Measurements from ENCODE around the gene GGT5.
"Not testable (repeated sequence)": the region's sequence is repeated elsewhere in the genome, so short reads cannot be mapped to it uniquely, and the experiment has no call there.

Gene GGT5

GRCh38 chr22:24245030-24245431 is at the start of gene GGT5:
Gene GGT5, minus strand, starts transcription at chr22:24245082. Its CDS starts 357 bp downstream, at chr22:24244725.
- DNase-seq (ENCODE audit: low read depth): peak; percentile 32

GRCh38 chr22:24292202-24292830 is 47.4 kb upstream of the GGT5 start:
- not testable (repeated sequence) for DNase-seq (ENCODE audit: low read depth)

- peak; percentile 48 for DNase-seq (ENCODE audit: low read depth)
Measured at GRCh38 chr22:24291515-24292201, 46.8 kb upstream of the GGT5 start.

DNA sequence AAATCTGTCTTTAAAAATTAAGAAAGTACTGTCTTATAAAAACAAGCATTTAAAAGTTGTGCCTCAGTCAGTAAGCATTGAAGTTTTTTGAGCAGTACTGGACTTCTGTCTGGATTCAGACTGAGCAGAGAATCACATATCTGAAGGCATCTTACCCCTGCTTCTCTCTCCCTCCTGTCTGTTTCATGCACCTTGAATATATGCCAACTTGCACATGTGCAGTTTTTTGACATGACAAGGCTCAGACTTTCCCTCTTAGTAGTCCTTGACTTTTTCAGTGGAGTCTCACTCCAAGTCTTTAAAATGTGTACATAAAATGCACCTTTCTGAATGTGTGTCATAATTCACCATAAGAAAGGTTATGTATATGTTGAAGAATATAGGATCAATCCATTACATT is 45.6 kb upstream of the GGT5 start:
- DNase-seq (ENCODE audit: low read depth): peak; percentile 56

- peak; percentile 54 for DNase-seq (ENCODE audit: low read depth)
Measured at GRCh38 chr22:24289741-24290163, 44.9 kb upstream of the GGT5 start.

- peak; percentile 97 for DNase-seq (ENCODE audit: low read depth)
Measured at GRCh38 chr22:24289114-24289513, 44.2 kb upstream of the GGT5 start.

- DNase-seq (ENCODE audit: low read depth): not testable (repeated sequence)
Measured at GRCh38 chr22:24287801-24288200, 42.9 kb upstream of the GGT5 start.

GRCh38 chr22:24287212-24287611 is 42.3 kb upstream of the GGT5 start:
- DNase-seq (ENCODE audit: low read depth): not testable (repeated sequence)

- DNase-seq (ENCODE audit: low read depth): peak; percentile 64
Measured at GRCh38 chr22:24285245-24285644, 40.4 kb upstream of the GGT5 start.

DNA sequence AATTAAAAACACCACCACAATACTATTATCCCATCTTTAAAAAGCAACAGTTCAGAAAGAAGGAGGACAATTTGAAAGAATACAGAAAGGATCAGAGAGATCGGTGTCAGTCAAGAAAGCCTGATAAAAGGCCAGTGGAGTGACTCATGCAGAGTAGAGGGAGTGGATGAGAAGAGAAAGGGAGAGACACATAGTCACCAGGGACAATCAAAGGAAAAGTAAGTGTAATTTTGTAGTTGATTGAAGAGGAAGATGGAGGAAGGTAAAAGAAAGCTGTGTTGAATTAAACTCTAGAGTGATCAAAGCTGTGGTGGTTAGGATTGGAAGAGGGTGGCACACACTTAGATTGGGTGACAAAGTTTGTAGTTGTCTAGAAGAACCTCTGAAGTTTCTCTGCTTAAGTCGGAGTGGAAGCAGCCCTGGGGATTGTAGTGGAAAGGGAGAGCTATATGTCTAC is 39.9 kb upstream of the GGT5 start:
- DNase-seq (ENCODE audit: low read depth): peak; percentile 69

- no peak for DNase-seq (ENCODE audit: low read depth)
Measured at GRCh38 chr22:24282401-24282800, 37.5 kb upstream of the GGT5 start.

GRCh38 chr22:24280363-24280762 is 35.5 kb upstream of the GGT5 start:
- not testable (repeated sequence) for DNase-seq (ENCODE audit: low read depth)

- DNase-seq (ENCODE audit: low read depth): not testable (repeated sequence)
Measured at GRCh38 chr22:24274696-24275405, 30.0 kb upstream of the GGT5 start.

DNA sequence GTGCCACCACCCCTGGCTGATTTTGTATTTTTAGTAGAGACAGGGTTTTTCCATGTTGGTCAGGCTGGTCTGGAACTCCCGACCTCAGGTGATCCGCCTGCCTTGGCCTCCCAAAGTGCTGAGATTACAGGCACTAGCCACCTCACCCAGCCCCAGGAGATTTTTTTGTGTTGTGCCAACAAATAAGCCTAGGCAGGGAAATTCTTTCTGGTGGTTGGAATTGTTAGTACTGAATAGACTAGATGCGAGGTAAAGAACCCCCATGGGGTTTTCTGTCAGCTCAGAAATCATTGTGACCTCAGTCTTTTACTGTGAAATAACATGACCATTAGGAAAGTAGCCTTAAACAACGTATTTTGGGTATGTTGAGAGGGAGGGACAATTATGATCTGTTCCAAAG is 29.0 kb upstream of the GGT5 start:
- DNase-seq (ENCODE audit: low read depth): peak; percentile 11

DNA sequence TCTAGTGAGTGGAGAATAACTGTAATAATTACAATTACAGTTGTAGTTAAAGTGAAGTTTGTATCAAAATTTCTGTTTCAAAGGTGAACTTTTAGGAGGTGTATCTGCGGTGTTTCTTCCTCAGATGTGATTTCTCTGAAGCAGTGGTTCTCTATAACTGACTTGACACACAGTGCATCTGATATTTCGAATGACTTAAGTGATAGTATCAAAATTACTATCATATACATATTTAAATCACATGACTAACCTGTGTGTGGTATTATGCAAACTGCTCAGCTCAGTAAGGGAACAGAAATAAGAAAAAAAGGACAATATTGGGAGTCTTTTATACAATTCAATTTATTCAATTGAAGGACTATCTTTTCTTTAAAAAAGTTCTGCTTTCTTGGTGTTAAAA is 28.1 kb upstream of the GGT5 start:
- not testable (repeated sequence) for DNase-seq (ENCODE audit: low read depth)

DNA sequence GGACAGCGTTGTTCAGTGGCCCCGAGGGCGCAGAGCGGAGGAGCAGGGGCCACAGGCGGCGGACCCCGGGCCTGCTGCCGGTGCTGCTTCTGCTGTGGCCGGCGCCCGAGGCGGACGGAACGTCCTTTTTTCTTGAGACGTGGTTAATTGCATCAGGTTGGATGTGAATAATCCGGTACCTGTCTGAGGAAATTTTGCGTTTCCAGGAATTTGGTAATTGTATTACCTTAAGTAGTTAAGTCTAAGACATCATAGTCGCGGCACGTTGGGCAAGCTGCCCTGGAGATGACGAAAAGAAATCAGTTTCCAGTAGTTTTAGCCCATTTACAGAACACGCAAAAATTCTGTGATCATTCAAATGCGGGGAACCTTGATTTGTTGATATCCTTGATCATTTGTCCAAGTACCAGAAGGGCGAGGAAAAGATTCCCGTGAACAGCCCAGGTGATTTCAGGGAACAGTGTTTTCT is 26.5 kb upstream of the GGT5 start:
- peak; percentile 23 for DNase-seq (ENCODE audit: low read depth)

DNA sequence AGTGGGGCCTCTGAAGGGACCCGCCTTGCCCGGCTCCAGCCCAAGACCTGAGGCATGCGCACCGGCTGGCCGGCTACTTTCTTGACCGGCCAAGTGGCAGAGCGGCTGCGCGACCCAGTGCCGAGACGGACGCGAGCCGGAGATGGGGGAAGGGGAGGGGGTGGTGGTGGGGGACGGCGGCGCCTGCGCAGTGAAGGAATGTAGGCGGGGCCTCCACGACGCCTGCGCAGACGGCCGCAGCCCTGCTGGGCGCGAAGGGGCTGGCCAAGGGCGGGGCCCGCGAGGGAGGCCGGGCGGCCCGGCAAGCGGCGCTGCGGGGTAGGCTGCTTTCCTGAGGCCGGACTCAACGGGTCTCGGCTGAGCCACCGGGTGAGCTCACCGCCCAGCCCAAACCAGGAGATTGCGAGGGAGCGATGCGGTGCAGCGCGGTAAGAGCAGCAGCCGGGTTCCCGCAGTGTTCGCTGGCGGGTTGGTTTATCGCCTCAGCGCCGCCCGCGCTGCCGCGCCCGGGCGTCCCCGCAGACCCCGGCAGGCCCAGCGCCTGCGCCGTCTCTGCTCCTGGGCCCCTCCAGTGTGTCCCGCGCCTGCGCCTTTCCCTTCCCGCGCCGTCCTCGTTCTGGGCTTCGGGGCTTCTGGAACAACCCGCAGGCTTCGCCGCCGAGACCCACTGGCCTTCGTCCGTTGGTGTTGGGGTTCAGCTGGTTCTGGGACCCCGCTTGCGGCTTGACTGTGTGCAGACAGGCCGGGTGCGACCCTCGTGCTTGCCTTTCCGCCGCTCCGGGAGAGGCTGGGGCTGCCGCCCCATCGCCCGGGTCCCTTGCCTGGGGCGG is 25.9 kb upstream of the GGT5 start, which contains the start of gene SPECC1L:
TSS of gene SPECC1L (plus strand) at position 276 of the 830 bp plus-strand sequence. CDS start 31,401 bp downstream, outside the sequence.
- DNase-seq (ENCODE audit: low read depth): peak; percentile 93

DNA sequence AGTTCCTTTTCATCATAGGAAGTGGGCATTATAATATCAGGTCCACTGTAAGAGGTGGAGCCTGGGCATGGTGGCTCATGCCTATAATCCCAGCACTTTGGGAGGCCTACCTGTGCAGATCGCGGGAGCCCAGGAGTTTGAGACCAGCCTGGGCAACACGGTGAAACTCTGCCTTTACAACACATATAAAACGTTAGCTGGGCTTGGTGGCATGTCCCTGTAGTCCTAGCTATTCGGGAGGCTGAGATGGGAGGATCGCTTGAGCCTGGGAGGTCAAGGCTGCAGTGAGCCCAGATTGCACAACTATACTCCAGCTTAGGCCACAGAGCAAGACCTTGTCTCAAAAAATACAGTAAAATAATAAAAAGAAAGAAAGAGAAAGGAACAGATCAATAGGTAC is 21.6 kb upstream of the GGT5 start:
- not testable (repeated sequence) for DNase-seq (ENCODE audit: low read depth)

- peak; percentile 48 for DNase-seq (ENCODE audit: low read depth)
Measured at GRCh38 chr22:24265734-24266133, 20.9 kb upstream of the GGT5 start.

DNA sequence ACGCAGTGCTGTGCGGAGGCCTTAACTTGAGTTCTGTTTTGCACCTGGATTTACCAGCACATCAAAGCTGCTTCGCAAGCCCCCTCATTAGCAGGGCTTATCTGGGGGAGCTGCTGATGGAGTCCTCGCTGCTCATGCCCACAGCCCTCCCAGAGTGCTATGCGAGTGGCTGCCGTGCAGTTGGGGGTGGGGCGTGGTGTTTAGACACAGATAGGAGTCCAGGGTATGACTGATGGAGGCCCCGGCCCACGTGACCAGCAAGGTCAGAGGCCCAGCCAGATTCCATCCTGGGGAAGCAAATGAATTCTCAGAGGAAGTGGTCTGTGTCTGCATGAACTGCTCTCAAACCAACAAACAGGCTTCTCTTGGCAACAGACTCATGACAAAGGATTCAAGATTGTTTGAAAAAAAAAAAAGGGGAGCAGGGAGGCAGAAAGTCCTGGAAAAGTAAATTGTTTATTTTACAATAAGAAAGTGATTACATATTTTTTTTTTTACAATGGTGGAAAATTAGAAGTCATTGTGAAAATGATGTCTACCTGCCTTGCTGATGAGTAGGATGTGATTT is 19.5 kb upstream of the GGT5 start:
- DNase-seq (ENCODE audit: low read depth): peak; percentile 74

DNA sequence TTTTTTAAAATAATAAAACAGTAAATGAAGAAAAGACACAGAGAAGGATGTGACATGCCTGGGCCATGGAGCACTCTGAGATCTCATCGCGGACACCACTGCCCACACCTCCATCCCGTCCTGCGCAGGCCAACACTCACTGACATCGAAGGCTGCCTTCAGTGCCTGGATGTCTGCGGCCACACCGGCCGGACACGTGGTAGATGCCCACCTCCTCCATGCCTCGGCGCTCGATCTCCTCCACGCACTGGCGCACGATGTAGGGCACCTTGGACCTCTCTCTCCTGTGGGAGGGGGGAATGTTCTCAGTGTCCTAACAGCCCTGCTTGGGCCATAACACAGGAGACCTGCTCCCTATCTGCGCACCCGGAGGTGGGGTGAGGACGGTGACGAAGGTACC is 18.6 kb upstream of the GGT5 start:
- DNase-seq (ENCODE audit: low read depth): not testable (repeated sequence)

Data from EH (cell line).